GM18517 (cell line): Measurements from ENCODE around the gene SASH1.
A peak's percentile ranks its signal among the peaks of the same experiment; 100 is the strongest.

Experiments used
- ATAC-seq: cut with Tn5 transposase; IDR thresholded peaks from one replicate; pipeline ENCODE4 v1.9.1; 2021; ENCODE audit warnings: mild to moderate bottlenecking, moderate library complexity; ENCODE audit not compliant: unreplicated experiment

The SASH1 gene

GRCh38 chr6:148430897-148431296 lies 88.3 kb downstream of the SASH1 start:
- no peak for ATAC-seq

GRCh38 chr6:148431413-148431812 lies 88.8 kb downstream of the SASH1 start:
- no peak for ATAC-seq

DNA sequence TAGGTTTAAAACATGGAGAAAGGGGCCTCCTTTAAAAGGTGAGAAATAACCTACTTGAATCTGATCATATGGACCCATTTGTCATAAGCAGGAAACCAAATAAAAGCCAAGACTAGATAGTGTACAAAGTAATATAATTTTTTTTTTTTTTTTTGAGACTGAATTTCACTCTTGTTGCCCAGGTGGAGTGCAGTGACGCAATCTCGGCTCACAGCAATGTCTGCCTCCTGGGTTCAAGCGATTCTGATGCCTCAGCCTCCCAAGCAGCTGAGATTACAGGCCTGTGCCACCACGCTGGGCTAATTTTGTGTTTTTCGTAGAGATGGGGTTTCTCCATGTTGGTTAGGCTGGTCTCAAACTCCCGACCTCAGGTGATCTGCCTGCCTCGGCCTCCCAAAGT lies 89.2 kb downstream of the SASH1 start:
- no peak for ATAC-seq

- ATAC-seq: no peak
Observed at GRCh38 chr6:148432462-148433195, 90.0 kb downstream of the SASH1 start.

- no peak for ATAC-seq
Observed at GRCh38 chr6:148435386-148435785, 92.7 kb downstream of the SASH1 start.

GRCh38 chr6:148436466-148436865 lies 93.8 kb downstream of the SASH1 start:
- ATAC-seq: no peak

GRCh38 chr6:148438632-148439031 lies 96.0 kb downstream of the SASH1 start:
- no peak for ATAC-seq

DNA sequence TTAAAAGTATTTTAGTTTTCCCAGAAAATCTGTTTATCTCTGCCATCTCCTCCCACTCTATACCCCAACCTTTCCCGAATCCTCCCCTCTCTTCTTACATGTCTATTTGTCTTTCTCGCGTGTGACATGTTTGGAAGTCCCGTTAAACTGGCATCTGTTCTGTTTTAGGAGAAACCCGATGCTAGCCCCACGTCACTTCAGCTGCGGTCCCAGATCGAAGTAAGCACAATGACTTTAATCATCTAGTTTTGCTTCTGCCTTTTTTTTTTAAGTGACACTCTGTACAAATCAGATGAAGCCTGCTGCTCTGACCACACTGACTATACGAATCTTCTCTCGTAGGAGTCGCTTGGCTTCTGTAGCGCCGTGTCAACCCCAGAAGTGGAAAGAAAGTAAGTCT lies 97.4 kb downstream of the SASH1 start:
- ATAC-seq: no peak

GRCh38 chr6:148440877-148441453 lies 98.3 kb downstream of the SASH1 start:
- ATAC-seq: no peak

GRCh38 chr6:148441454-148441911 lies 98.8 kb downstream of the SASH1 start:
- ATAC-seq: peak; percentile 66

- ATAC-seq: no peak
Observed at GRCh38 chr6:148443798-148444560, 101.3 kb downstream of the SASH1 start.

GRCh38 chr6:148445116-148445515 lies 102.5 kb downstream of the SASH1 start:
- ATAC-seq: no peak

GRCh38 chr6:148445620-148446019 lies 103.0 kb downstream of the SASH1 start:
- ATAC-seq: no peak

- no peak for ATAC-seq
Observed at GRCh38 chr6:148446681-148447080, 104.0 kb downstream of the SASH1 start.

- no peak for ATAC-seq
Observed at GRCh38 chr6:148447521-148448230, 105.0 kb downstream of the SASH1 start.

GRCh38 chr6:148448369-148449012 lies 105.9 kb downstream of the SASH1 start:
- no peak for ATAC-seq

- no peak for ATAC-seq
Observed at GRCh38 chr6:148450866-148451265, 108.2 kb downstream of the SASH1 start.

- ATAC-seq: no peak
Observed at GRCh38 chr6:148451690-148452089, 109.1 kb downstream of the SASH1 start.

DNA sequence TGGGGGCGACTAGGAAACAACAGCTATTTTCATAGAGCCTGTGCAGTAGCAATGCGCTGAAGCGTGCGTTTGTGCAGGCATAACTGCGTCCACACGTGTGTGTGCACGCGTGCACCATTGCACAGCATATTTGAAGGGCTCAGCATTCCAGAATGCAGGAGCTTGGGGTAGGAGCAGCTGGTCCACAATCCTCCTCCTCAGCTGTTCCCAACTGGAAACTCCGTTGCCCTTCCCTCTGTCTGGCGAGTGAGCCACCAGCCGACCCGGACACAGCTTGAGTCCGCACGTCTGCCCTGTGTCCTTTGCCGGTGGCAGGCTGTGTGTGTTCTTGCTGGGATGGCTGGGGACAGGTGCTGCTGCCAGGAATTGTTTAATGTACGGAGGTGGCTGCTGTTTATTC lies 110.2 kb downstream of the SASH1 start:
- no peak for ATAC-seq

DNA sequence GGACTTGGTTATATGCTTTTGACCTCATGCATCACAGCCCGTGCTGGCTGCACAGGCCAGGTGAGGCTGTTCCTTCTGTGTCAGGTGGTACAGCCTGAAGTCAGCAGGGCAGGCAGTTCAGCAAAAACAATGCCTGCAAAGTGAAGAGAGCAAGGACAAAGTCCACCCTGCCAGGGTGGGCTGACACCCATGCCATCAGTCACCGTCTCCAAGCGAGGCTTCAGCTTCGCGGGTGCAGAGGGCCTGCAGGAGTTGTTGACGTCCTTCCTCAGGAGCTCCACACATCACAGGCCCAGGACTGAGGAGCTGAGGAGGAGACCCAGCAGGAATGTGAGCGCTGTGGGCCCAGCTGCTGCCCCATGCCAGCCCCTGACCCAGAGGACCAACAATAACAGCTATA lies 111.3 kb downstream of the SASH1 start:
- no peak for ATAC-seq

- no peak for ATAC-seq
Observed at GRCh38 chr6:148455225-148455624, 112.6 kb downstream of the SASH1 start.
